ENCODE measurements around the gene KRTAP16-1. TPM values are rescaled to one million over a fixed set of nuclear protein-coding genes. Genes with fewer than 3 reads are reported as not detected.

Gene KRTAP16-1
- total RNA-seq, 3 donors from 2014 or later (not counting 1 experiment from before 2014, with no cell fraction given), result 0.16 to 0.23 (median 0.23) TPM

DNA sequence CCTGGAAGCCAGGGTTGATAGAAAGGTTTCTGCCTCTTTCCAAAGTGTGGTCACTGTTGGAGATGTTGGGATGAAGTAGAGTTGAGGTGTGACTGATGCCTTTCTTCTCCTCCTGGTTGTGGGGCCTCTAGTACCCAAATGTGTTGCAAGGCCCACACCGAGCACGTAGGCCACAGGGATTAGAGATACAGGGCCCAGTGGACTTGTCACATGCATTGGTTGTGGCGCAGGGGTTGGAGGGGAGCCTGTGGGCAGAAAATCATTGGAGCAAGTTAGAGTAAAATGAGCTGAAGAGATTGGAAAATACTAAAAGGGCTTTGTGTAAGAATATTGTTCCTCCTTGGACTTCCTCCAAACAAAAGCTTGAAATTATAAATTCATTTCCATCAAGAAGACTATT, 36.9 kb upstream of the KRTAP16-1 start:
- TF ChIP-seq, protein P1, sequence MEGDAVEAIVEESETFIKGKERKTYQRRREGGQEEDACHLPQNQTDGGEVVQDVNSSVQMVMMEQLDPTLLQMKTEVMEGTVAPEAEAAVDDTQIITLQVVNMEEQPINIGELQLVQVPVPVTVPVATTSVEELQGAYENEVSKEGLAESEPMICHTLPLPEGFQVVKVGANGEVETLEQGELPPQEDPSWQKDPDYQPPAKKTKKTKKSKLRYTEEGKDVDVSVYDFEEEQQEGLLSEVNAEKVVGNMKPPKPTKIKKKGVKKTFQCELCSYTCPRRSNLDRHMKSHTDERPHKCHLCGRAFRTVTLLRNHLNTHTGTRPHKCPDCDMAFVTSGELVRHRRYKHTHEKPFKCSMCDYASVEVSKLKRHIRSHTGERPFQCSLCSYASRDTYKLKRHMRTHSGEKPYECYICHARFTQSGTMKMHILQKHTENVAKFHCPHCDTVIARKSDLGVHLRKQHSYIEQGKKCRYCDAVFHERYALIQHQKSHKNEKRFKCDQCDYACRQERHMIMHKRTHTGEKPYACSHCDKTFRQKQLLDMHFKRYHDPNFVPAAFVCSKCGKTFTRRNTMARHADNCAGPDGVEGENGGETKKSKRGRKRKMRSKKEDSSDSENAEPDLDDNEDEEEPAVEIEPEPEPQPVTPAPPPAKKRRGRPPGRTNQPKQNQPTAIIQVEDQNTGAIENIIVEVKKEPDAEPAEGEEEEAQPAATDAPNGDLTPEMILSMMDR (IDR thresholded peaks at IDR 0.05), result no peak
- Mint-ChIP-seq H3K4me3 (no peak overlapping the region), H3K27ac (no peak overlapping the region), H3K4me1 (peaks cover 12 to 14% of the 10 kb centered on the region in 2 donors), H3K27me3 (ENCODE audit: low read depth in 2 of 2) (peaks cover 0 to 4% of the 10 kb centered on the region in 2 donors), H3K36me3 (peaks cover 12% of the 10 kb centered on the region), H3K9me3 (peaks cover 0 to 5% of the 10 kb centered on the region in 2 donors)
- H3K27ac ChIP-seq (ENCODE audit: low read length), result no peak overlapping the region
- no peak overlapping the region for H3K4me3 ChIP-seq (ENCODE audit: low read length)
- H3K9me3 ChIP-seq (ENCODE audit: control insufficient read depth, insufficient read depth, low read length), result peaks cover 9% of the 10 kb centered on the region
- intact Hi-C loops (cut with micrococcal nuclease), result no loop called here
- DNase-seq (no peak), ATAC-seq (no peak)
- 94% methylated on average over 3 of the region's 3 CpGs for WGBS (ENCODE audit: insufficient coverage)
- no peaks in the 10 kb centered on the region for H3K36me3 ChIP-seq (ENCODE audit: control insufficient read depth, insufficient read depth, low read length)
- H3K4me1 ChIP-seq (ENCODE audit: control insufficient read depth, insufficient read depth, low read length), result peaks cover 14% of the 10 kb centered on the region
- H3K27me3 ChIP-seq (ENCODE audit: control insufficient read depth, insufficient read depth, low read length), result no peaks in the 10 kb centered on the region

DNA sequence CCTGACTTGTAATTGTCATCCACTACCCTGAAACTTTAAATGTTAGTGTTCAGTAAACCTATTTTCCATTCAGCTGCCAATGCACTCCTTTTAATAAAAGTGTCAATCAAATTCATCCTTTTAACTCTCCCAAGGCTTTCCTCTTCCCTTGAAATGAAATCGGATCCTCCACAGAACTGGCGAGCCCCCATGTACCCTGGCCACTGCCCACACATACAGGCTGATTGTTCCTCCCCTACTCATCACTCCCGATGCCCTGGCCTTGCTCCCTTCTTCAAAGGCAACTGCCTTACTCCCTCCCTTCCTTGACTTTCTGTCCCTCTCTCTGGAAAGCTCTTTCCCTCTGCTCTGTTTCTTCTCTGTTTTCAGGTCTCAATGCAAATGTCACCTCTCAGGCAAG, 33.9 kb upstream of the KRTAP16-1 start:
- no peak overlapping the region for H3K27ac ChIP-seq (ENCODE audit: low read length)
- Mint-ChIP-seq H3K9me3 (peaks cover 0 to 5% of the 10 kb centered on the region in 2 donors), H3K27ac (no peak overlapping the region), H3K27me3 (ENCODE audit: low read depth in 2 of 2) (peaks cover 0 to 6% of the 10 kb centered on the region in 2 donors), H3K36me3 (peaks cover 12% of the 10 kb centered on the region), H3K4me3 (no peak overlapping the region), H3K4me1 (peaks cover 36 to 38% of the 10 kb centered on the region in 2 donors)
- no peaks in the 10 kb centered on the region for H3K27me3 ChIP-seq (ENCODE audit: control insufficient read depth, insufficient read depth, low read length)
- H3K4me3 ChIP-seq (ENCODE audit: low read length), result no peak overlapping the region
- TF ChIP-seq, protein P1 (IDR thresholded peaks at IDR 0.05), result no peak
- ATAC-seq (no peak), DNase-seq (no peak)
- H3K9me3 ChIP-seq (ENCODE audit: control insufficient read depth, insufficient read depth, low read length), result peaks cover 9% of the 10 kb centered on the region
- H3K36me3 ChIP-seq (ENCODE audit: control insufficient read depth, insufficient read depth, low read length), result no peaks in the 10 kb centered on the region
- H3K4me1 ChIP-seq (ENCODE audit: control insufficient read depth, insufficient read depth, low read length), result peaks cover 32% of the 10 kb centered on the region
- intact Hi-C loops (cut with micrococcal nuclease), result no loop called here
- 95% methylated on average over 3 of the region's 3 CpGs for WGBS (ENCODE audit: insufficient coverage)

DNA sequence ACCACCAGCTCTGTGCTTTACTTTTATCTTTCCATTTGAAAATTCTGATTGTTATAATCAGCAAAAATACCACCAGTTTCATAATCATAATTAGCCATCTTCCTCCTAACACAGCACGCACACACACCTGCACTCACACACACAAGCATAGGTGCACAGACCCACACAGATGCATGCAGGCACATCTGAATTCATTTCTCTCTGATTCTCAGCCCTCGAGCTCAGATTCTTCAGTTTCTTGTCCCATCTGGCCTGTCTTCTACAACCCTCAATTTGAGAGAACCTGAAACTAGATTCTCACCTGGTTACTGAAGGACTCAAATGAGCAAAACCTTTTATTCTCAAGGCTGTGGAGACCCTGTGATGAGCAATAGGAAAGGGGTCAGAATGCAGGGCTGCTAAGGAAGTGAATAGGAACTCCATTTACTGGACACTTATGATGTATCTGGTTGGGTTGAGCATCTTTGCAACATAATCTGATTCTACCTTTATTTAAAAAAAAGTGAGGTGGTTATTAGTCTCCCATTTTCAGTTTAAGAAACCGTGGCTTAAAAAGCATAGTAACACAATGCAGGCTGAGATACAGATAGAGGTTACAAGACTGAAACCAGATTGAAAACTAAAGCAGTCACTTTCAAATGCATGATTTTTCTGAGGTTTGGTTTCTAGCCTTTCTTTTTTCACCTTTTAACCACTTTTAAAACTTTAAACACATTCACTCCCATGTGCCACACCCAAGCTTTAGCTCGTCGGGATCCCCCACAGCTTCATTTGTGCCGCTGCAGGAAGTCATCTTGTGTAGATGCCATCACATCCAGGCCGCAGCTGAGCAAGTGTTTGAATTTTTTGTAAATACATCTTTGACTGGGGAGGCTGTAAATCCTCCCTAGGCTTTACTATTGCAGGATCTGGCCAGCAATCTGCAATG, 32.1 kb upstream of the KRTAP16-1 start:
- WGBS (ENCODE audit: insufficient coverage), result 35% methylated on average over 7 of the region's 7 CpGs
- H3K4me3 Mint-ChIP-seq, result peak overlapping the region; percentile 3
- TF ChIP-seq, protein P1 (IDR thresholded peaks at IDR 0.05), result no peak
- ATAC-seq (peak; percentile 40 to 66 (median 62)), DNase-seq (peak in 1 of 2 donors; percentile 88)
- peaks cover 36 to 38% of the 10 kb centered on the region in 2 donors for H3K4me1 Mint-ChIP-seq
- intact Hi-C loops (cut with micrococcal nuclease), result no loop called here
- peaks cover 12% of the 10 kb centered on the region for H3K36me3 Mint-ChIP-seq
- no peaks in the 10 kb centered on the region for H3K27me3 ChIP-seq (ENCODE audit: control insufficient read depth, insufficient read depth, low read length)
- no peaks in the 10 kb centered on the region for H3K36me3 ChIP-seq (ENCODE audit: control insufficient read depth, insufficient read depth, low read length)
- H3K27ac Mint-ChIP-seq, result peak overlapping the region; percentile 5 to 10
- peaks cover 0 to 6% of the 10 kb centered on the region in 2 donors for H3K27me3 Mint-ChIP-seq (ENCODE audit: low read depth in 2 of 2)
- H3K9me3 ChIP-seq (ENCODE audit: control insufficient read depth, insufficient read depth, low read length), result peaks cover 9% of the 10 kb centered on the region
- no peak overlapping the region for H3K4me3 ChIP-seq (ENCODE audit: low read length)
- H3K4me1 ChIP-seq (ENCODE audit: control insufficient read depth, insufficient read depth, low read length), result peaks cover 34% of the 10 kb centered on the region
- peak overlapping the region; percentile 84 for H3K27ac ChIP-seq (ENCODE audit: low read length)
- peaks cover 0 to 5% of the 10 kb centered on the region in 2 donors for H3K9me3 Mint-ChIP-seq
